ENCODE measurements around the gene EREG.

EREG gene

DNA sequence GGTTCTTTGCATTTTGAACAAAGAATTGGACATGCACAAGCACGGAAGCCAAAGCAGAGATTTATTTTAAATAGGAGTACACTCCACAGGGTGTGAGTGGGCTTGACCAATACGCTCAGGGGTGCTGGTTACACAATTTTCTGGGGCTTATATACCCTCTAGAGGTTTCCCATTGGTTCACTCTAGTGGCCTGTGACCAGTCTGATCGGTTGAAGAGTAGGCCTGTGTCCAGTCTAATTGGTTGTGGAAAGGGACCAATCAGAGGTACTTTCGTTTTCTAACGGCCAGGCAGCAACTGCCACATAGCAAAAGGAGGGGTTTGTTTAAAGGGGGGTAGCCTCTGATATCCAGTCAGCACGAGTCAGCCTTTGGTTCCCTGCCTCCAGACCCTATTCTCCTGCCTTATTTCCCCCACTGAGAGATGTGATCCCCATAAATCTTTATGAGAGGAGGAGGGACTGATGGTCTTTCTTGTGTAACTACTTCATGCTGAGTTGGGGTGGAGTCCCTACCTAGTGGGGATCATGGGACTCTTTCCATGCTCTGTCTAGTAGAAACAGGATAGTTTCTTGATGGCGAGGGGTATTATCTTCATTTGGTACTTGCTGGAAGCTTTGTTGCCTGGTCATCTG is 68.7 kb downstream of the EREG start:
- Histone ChIP-seq H3K4me3 (ENCODE audit: low read depth, low read length) (no peak overlapping the region), H3K36me3 (no peaks in the 10 kb centered on the region), H3K27me3 (ENCODE audit: insufficient read depth, low read depth, severe bottlenecking) (no peaks in the 10 kb centered on the region), H3K27ac (no peak overlapping the region), H3K9me3 (ENCODE audit: severe bottlenecking) (no peaks in the 10 kb centered on the region)
- TF ChIP-seq, protein P1, sequence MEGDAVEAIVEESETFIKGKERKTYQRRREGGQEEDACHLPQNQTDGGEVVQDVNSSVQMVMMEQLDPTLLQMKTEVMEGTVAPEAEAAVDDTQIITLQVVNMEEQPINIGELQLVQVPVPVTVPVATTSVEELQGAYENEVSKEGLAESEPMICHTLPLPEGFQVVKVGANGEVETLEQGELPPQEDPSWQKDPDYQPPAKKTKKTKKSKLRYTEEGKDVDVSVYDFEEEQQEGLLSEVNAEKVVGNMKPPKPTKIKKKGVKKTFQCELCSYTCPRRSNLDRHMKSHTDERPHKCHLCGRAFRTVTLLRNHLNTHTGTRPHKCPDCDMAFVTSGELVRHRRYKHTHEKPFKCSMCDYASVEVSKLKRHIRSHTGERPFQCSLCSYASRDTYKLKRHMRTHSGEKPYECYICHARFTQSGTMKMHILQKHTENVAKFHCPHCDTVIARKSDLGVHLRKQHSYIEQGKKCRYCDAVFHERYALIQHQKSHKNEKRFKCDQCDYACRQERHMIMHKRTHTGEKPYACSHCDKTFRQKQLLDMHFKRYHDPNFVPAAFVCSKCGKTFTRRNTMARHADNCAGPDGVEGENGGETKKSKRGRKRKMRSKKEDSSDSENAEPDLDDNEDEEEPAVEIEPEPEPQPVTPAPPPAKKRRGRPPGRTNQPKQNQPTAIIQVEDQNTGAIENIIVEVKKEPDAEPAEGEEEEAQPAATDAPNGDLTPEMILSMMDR (IDR thresholded peaks at IDR 0.05; ENCODE audit: low read depth, low read length): no peak
- no peak for DNase-seq

DNA sequence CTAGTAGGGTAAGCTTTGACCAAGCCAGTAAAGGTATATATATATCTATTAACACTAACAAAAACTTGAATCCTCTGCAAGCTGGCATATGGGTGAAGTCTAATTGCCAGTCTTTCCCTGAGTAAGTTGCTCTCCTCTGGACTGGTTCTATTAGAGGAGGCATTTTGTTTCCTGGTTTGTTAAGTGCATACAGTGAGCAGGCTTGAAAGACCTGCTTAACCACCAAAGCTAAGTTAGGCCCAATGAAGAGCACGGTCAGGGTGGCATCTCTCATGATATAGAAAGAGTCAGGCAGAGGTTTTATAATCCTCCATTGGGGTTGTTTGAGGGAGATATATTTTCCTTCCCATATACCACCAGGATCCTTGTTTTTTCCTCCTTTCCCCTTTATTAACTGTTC is 70.4 kb downstream of the EREG start:
- H3K27ac ChIP-seq: no peak overlapping the region
- H3K4me3 ChIP-seq (ENCODE audit: low read depth, low read length): no peak overlapping the region
- TF ChIP-seq, protein P1 (IDR thresholded peaks at IDR 0.05; ENCODE audit: low read depth, low read length): no peak
- H3K36me3 ChIP-seq: no peaks in the 10 kb centered on the region
- no peak for DNase-seq
- no peaks in the 10 kb centered on the region for H3K9me3 ChIP-seq (ENCODE audit: severe bottlenecking)
- H3K27me3 ChIP-seq (ENCODE audit: insufficient read depth, low read depth, severe bottlenecking): no peaks in the 10 kb centered on the region

DNA sequence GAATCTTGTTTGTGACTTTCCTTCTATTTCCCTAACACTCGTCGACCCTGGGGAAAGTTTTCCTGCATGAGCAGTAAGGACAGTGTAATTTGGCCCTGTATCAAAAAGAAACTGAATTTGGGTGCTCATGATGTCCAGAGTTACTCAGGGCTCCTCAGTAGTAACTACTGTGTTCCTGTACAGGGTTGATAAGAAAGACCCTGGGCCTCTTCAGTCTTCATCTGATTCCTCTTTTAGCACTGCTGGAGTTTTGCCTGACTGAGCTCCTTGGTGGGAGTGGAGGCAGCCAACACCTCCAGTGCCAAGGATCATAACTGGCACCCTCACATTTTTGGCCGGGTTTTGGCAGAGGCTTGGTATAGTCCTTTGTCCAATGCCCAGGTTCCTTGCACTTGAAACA is 72.9 kb downstream of the EREG start:
- no peak overlapping the region for H3K27ac ChIP-seq
- no peaks in the 10 kb centered on the region for H3K36me3 ChIP-seq
- TF ChIP-seq, protein P1 (IDR thresholded peaks at IDR 0.05; ENCODE audit: low read depth, low read length): no peak
- no peak for DNase-seq
- H3K4me3 ChIP-seq (ENCODE audit: low read depth, low read length): no peak overlapping the region
- no peaks in the 10 kb centered on the region for H3K27me3 ChIP-seq (ENCODE audit: insufficient read depth, low read depth, severe bottlenecking)
- no peaks in the 10 kb centered on the region for H3K9me3 ChIP-seq (ENCODE audit: severe bottlenecking)
